GM11168 (cell line): ENCODE data around the gene NR3C2.

Source experiments
- in situ Hi-C: fragments of 300-500 bp; cut with MboI; formaldehyde crosslinking; loops from one replicate; pipeline ENCODE4 v1.12.0; 2022; ENCODE audit warnings: low sequenced_read_pairs; ENCODE audit not compliant: unreplicated experiment

NR3C2 gene

GRCh38 chr4:148229028-148229427, 213.2 kb downstream of the NR3C2 start:
- in situ Hi-C loops = no loop called here

- in situ Hi-C loops = no loop called here
Measured at GRCh38 chr4:148227147-148227546, 215.1 kb downstream of the NR3C2 start.

- in situ Hi-C loops = no loop called here
Measured at GRCh38 chr4:148226341-148226740, 215.9 kb downstream of the NR3C2 start.

GRCh38 chr4:148225639-148226038, 216.6 kb downstream of the NR3C2 start:
- in situ Hi-C loops = no loop called here

GRCh38 chr4:148224476-148224875, 217.7 kb downstream of the NR3C2 start:
- in situ Hi-C loops = no loop called here

GRCh38 chr4:148222991-148223660, 219.1 kb downstream of the NR3C2 start:
- in situ Hi-C loops = no loop called here

GRCh38 chr4:148216866-148217814, 225.1 kb downstream of the NR3C2 start:
- in situ Hi-C loops = no loop called here

- in situ Hi-C loops = no loop called here
Measured at GRCh38 chr4:148216321-148216720, 225.9 kb downstream of the NR3C2 start.

- in situ Hi-C loops = no loop called here
Measured at GRCh38 chr4:148215202-148215601, 227.0 kb downstream of the NR3C2 start.

- in situ Hi-C loops = no loop called here
Measured at GRCh38 chr4:148214529-148215166, 227.6 kb downstream of the NR3C2 start.

GRCh38 chr4:148211533-148211932, 230.7 kb downstream of the NR3C2 start:
- in situ Hi-C loops = no loop called here

GRCh38 chr4:148210661-148211060, 231.6 kb downstream of the NR3C2 start:
- in situ Hi-C loops = no loop called here

- in situ Hi-C loops = no loop called here
Measured at GRCh38 chr4:148207068-148207467, 235.1 kb downstream of the NR3C2 start.

- in situ Hi-C loops = no loop called here
Measured at GRCh38 chr4:148205476-148205875, 236.7 kb downstream of the NR3C2 start.

GRCh38 chr4:148204892-148205291, 237.3 kb downstream of the NR3C2 start:
- in situ Hi-C loops = no loop called here

GRCh38 chr4:148204171-148204570, 238.0 kb downstream of the NR3C2 start:
- in situ Hi-C loops = no loop called here

GRCh38 chr4:148203056-148203898, 238.9 kb downstream of the NR3C2 start:
- in situ Hi-C loops = no loop called here

- in situ Hi-C loops = no loop called here
Measured at GRCh38 chr4:148200960-148201359, 241.3 kb downstream of the NR3C2 start.

- in situ Hi-C loops = no loop called here
Measured at GRCh38 chr4:148196164-148196563, 246.1 kb downstream of the NR3C2 start.

- in situ Hi-C loops = no loop called here
Measured at GRCh38 chr4:148192526-148192925, 249.7 kb downstream of the NR3C2 start.
